ENCODE measurements around the gene OR51V1. TPM values are rescaled to one million over a fixed set of nuclear protein-coding genes. Genes with fewer than 3 reads are reported as not detected.
"Not testable (repeated sequence)": the region's sequence is repeated elsewhere in the genome, so short reads cannot be mapped to it uniquely, and the experiment has no call there.

The OR51V1 gene, protein sequence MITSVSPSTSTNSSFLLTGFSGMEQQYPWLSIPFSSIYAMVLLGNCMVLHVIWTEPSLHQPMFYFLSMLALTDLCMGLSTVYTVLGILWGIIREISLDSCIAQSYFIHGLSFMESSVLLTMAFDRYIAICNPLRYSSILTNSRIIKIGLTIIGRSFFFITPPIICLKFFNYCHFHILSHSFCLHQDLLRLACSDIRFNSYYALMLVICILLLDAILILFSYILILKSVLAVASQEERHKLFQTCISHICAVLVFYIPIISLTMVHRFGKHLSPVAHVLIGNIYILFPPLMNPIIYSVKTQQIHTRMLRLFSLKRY
- not detected in 2 replicates for total RNA-seq (2014; rRNA removed; shearing (Covaris generic))

GRCh38 chr11:5200582-5200981 is at the start of gene OR51V1:
Gene OR51V1, minus strand, starts transcription at chr11:5200682. Its CDS starts 0 bp downstream, at chr11:5200682.
- no peak for DNase-seq (ENCODE audit: low spot score)

- not testable (repeated sequence) for DNase-seq (ENCODE audit: low spot score)
Measured at GRCh38 chr11:5249807-5250396, 49.4 kb upstream of the OR51V1 start, which contains the start of gene HBG1. Gene HBG1, minus strand, starts transcription at chr11:5249857. Its CDS starts 53 bp downstream, at chr11:5249804.

- DNase-seq (ENCODE audit: low spot score): not testable (repeated sequence)
Measured at GRCh38 chr11:5248498-5248897, 48.0 kb upstream of the OR51V1 start.

GRCh38 chr11:5247472-5248192 is 47.1 kb upstream of the OR51V1 start:
- DNase-seq (ENCODE audit: low spot score): no peak

DNA sequence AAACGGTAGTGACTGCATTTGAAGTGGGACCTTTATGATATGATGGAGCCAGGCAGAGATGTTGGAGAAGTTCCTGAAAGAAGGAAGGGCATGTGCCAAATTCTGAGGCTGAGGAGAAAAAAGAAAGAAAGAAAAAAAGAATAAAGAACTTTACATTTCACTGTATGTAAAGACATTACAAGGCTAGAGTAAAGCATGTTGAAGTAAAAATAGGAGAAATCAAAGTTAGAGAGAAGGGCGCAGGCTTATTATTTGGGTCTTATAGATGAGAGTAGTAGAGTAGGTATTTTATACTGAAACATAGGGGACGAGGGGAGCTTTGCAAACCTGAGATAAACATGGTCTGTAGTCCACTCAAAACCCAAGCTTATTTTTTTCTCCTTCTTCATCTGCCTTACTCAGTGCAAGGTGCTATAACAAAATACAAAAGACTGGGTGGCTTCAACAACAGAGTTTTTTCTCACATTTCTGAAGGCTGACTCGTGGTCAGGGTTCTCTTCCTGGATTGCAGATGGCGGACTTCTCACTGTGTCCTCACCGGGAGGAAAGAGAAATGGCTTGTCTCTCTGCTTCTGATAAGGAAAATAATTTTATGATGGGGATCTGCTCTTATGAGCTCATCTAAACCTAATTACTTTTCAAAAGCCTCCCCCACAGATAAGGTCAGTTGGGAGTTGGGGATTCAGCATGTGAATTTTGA is 46.4 kb upstream of the OR51V1 start:
- DNase-seq (ENCODE audit: low spot score): no peak

DNA sequence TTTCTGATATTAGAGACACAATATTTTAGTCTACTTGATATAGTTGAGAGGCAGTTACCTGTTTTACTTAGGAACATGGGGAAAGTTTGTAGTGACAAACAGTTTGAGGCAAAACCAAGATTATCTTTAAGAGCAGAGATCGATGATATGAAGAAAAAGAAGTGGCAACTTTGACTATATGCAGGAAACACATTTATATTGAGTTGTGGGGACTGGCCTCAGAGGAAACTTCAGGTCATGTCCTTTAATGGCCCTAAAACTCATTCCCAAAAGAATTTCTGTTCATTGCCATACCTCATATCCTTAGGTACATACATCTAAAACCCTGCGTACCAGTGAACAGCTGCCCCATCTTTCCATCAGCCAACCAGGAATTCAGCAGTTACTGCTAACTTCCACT is 44.7 kb upstream of the OR51V1 start:
- DNase-seq (ENCODE audit: low spot score): no peak

DNA sequence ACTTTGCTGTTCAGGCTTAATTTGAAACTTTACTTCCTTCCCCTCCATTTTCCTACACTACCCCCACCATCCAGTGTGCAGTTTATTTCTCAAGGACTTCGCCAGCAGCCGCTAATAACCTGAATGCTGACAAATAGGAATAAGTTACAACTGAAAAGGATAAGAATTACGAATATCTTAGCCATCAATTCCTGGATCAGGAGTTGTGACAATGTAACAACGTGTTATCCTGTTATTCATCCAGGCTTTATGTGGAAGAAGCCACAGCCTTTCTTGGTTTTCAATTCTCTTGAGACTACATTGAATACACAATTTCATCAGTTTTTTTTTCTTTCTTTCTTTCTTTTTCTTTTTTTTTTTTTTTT is 43.3 kb upstream of the OR51V1 start:
- no peak for DNase-seq (ENCODE audit: low spot score)

DNA sequence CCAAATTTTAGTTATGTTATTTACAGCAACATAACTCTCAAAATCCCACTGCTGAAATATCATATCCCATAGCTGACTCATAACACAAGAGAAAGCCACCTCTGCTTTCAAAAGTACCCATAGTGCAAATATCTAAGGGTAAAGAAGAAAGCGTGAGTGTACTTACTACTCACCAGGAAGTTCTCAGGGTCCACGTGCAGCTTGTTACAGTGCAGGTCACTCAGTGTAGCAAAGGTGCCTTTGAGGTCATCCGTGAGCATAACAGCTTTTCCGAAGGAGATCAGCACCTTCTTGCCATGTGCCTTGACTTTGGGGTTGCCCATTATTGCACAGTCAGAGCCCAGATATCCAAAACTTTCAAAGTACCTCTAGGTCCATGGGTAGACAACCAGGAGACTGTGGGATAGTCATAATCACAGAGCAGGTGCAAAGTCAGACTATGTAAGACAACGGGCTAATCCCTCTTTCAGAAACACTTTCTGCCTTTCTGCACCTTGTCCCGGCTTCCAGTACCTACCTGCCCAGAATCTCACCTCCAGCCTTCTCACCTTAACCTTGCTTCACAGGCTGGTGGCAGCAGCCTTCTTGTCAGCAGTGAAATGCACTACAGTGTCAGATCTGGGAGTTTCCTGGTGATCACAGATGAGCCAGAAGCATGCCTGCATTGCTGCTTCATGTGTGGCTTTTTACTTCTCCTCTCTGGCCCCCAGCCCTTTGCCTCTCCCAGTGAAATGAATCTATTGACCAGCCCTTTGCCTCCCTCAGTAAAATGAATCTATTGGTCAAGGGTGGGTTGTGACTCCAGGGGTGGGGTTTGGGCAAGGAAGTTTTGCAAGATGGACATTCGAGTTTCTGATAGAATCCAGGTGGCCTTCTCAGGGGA is 42.7 kb upstream of the OR51V1 start:
- DNase-seq (ENCODE audit: low spot score): no peak

- DNase-seq (ENCODE audit: low spot score): no peak
Measured at GRCh38 chr11:5242208-5242607, 41.7 kb upstream of the OR51V1 start.

- DNase-seq (ENCODE audit: low spot score): no peak
Measured at GRCh38 chr11:5241458-5241857, 41.0 kb upstream of the OR51V1 start.

GRCh38 chr11:5240458-5240857 is 40.0 kb upstream of the OR51V1 start:
- DNase-seq (ENCODE audit: low spot score): no peak

- DNase-seq (ENCODE audit: low spot score): no peak
Measured at GRCh38 chr11:5240056-5240455, 39.6 kb upstream of the OR51V1 start.

GRCh38 chr11:5239046-5239445 is 38.6 kb upstream of the OR51V1 start:
- no peak for DNase-seq (ENCODE audit: low spot score)

- no peak for DNase-seq (ENCODE audit: low spot score)
Measured at GRCh38 chr11:5238486-5238885, 38.0 kb upstream of the OR51V1 start.

DNA sequence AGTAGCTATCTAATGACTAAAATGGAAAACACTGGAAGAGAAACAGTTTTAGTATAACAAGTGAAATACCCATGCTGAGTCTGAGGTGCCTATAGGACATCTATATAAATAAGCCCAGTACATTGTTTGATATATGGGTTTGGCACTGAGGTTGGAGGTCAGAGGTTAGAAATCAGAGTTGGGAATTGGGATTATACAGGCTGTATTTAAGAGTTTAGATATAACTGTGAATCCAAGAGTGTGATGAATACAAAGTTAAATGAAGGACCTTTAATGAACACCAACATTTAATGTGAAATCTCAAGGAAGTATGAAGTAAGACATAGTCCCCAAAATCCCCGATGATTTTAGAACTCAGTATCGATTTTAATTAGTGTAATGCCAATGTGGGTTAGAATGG is 36.9 kb upstream of the OR51V1 start:
- no peak for DNase-seq (ENCODE audit: low spot score)

GRCh38 chr11:5235364-5236095 is 35.0 kb upstream of the OR51V1 start:
- DNase-seq (ENCODE audit: low spot score): no peak

DNA sequence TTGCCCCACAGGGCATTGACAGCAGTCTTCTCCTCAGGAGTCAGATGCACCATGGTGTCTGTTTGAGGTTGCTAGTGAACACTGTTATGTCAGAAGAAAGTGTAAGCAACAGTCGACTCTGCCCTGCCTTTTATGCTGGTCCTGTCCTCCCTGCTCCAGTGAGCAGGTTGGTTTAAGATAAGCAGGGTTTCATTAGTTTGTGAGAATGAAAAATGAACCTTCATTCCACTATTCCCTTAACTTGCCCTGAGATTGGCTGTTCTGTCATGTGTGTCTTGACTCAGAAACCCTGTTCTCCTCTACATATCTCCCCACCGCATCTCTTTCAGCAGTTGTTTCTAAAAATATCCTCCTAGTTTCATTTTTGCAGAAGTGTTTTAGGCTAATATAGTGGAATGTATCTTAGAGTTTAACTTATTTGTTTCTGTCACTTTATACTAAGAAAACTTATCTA is 33.9 kb upstream of the OR51V1 start, which contains the start of gene HBD:
TSS of gene HBD (minus strand) at position 103 of the 454 bp plus-strand sequence. CDS start at position 53, 50 bp downstream.
- peak; percentile 19 for DNase-seq (ENCODE audit: low spot score)

GRCh38 chr11:5233307-5233706 is 32.8 kb upstream of the OR51V1 start:
- no peak for DNase-seq (ENCODE audit: low spot score)

GRCh38 chr11:5232821-5233220 is 32.3 kb upstream of the OR51V1 start:
- no peak for DNase-seq (ENCODE audit: low spot score)

GRCh38 chr11:5232176-5232575 is 31.7 kb upstream of the OR51V1 start:
- no peak for DNase-seq (ENCODE audit: low spot score)
